ENCODE measurements around the gene NTM. TPM values are rescaled to one million over a fixed set of nuclear protein-coding genes. Genes with fewer than 3 reads are reported as not detected.

The NTM gene
- total and polyA plus RNA-seq, 2 of the 8 experiments (the other 6 are each of a cell fraction or from before 2014, with no cell fraction given): 13.4 to 20.0 TPM

- no peak for TF ChIP-seq PHF8 (conservative IDR thresholded peaks at IDR 0.05; ENCODE audit: low read depth, low read length)
These were observed 841.1 kb downstream of the NTM start (continued) for GRCh38 chr11:132211479-132211878.
